ENCODE measurements around the gene PHF21A. TPM values are rescaled to one million over a fixed set of nuclear protein-coding genes. Genes with fewer than 3 reads are reported as not detected.
"Not testable (repeated sequence)": the region's sequence is repeated elsewhere in the genome, so short reads cannot be mapped to it uniquely, and the experiment has no call there.

PHF21A gene
- total and polyA plus RNA-seq, 4 donors = 3.6 to 8.5 (median 6.2) TPM

DNA sequence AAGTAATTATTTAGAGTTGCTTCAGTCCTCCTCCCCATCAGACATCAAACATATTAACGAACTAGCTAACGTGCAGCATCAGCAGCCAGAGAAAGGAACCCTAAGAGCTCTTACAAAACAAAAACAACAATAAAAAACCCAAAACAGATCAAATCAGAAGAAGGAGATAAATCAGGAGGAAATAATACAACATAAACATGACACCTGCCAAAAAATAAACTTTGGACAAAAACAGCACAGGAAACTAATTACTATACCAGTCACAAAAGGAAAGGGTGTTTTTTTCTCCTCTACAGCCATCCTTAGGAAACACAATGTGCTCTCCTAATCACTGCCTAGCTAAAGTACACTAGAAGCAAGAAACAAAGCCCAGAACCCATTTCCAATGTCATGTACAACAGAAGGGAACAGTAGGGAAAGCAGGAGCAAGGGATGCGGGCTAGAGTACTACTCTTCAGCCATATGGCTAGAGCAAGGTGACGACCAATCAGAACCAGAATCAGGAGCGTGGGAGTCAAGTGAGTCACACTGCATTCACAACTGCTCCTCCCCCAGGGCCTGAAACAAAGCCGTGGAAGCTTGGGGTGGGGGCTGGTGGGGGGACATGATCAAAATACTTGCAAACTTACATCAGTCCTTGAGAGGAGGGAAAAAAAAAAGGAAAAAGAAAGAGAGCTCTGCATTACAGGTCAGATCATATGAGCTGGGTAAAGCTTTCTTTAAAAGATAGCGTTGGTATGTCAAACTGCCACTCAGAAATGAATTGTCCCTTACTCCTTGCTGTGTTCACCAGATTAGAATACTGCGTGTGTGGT, 138.4 kb downstream of the PHF21A start:
- TF ChIP-seq, protein P1, sequence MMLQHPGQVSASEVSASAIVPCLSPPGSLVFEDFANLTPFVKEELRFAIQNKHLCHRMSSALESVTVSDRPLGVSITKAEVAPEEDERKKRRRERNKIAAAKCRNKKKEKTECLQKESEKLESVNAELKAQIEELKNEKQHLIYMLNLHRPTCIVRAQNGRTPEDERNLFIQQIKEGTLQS (IDR thresholded peaks at IDR 0.05) = no peak
- TF ChIP-seq HNF4G (IDR thresholded peaks at IDR 0.05) = no peak
- TF ChIP-seq EGR1 (IDR thresholded peaks at IDR 0.05; ENCODE audit: low read depth in 2 of 2) = no peak
- no peak for TF ChIP-seq JUND (IDR thresholded peaks at IDR 0.05)
- TF ChIP-seq HNF4A (conservative IDR thresholded peaks at IDR 0.05) = no peak
- TF ChIP-seq SP1 (IDR thresholded peaks at IDR 0.05) = no peak
- no peak for TF ChIP-seq TAF1 (conservative IDR thresholded peaks at IDR 0.05)
- TF ChIP-seq, protein P2, sequence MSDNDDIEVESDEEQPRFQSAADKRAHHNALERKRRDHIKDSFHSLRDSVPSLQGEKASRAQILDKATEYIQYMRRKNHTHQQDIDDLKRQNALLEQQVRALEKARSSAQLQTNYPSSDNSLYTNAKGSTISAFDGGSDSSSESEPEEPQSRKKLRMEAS (IDR thresholded peaks at IDR 0.05) = no peak
- TF ChIP-seq, protein P3, sequence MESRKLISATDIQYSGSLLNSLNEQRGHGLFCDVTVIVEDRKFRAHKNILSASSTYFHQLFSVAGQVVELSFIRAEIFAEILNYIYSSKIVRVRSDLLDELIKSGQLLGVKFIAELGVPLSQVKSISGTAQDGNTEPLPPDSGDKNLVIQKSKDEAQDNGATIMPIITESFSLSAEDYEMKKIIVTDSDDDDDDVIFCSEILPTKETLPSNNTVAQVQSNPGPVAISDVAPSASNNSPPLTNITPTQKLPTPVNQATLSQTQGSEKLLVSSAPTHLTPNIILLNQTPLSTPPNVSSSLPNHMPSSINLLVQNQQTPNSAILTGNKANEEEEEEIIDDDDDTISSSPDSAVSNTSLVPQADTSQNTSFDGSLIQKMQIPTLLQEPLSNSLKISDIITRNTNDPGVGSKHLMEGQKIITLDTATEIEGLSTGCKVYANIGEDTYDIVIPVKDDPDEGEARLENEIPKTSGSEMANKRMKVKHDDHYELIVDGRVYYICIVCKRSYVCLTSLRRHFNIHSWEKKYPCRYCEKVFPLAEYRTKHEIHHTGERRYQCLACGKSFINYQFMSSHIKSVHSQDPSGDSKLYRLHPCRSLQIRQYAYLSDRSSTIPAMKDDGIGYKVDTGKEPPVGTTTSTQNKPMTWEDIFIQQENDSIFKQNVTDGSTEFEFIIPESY (IDR thresholded peaks at IDR 0.05) = no peak
- no peak for TF ChIP-seq FOXA1 (IDR thresholded peaks at IDR 0.05)
- TF ChIP-seq RAD21 (IDR thresholded peaks at IDR 0.05) = no peak
- TF ChIP-seq NR2F2 (IDR thresholded peaks at IDR 0.05) = no peak
- no peak for TF ChIP-seq RXRA (IDR thresholded peaks at IDR 0.05)
- Histone ChIP-seq H3K27ac (ENCODE audit: low read depth in 1 of 2, low read length in 2 of 2) (no peak overlapping the region), H3K4me3 (ENCODE audit: low read depth in 1 of 3, low read length in 3 of 3) (no peak overlapping the region), H3K27me3 (ENCODE audit: control insufficient read depth in 4 of 4, insufficient read depth in 4 of 4, low read length in 3 of 4) (no peaks in the 10 kb centered on the region), H3K36me3 (ENCODE audit: control insufficient read depth in 4 of 4, insufficient read depth in 3 of 4, low read depth in 1 of 4, low read length in 3 of 4) (peaks cover 0 to 5% (median 2%) of the 10 kb centered on the region in 4 donors), H3K4me1 (ENCODE audit: control insufficient read depth in 4 of 4, insufficient read depth in 4 of 4, low read length in 3 of 4) (no peaks in the 10 kb centered on the region), H3K9ac (ENCODE audit: low read depth in 1 of 2, low read length in 2 of 2) (no peak overlapping the region), H3K9me3 (ENCODE audit: control insufficient read depth in 4 of 4, low read length in 3 of 4) (no peaks in the 10 kb centered on the region)
- WGBS = 87% methylated on average over 8 of the region's 8 CpGs
- DNase-seq (ENCODE audit: low spot score) = no peak

DNA sequence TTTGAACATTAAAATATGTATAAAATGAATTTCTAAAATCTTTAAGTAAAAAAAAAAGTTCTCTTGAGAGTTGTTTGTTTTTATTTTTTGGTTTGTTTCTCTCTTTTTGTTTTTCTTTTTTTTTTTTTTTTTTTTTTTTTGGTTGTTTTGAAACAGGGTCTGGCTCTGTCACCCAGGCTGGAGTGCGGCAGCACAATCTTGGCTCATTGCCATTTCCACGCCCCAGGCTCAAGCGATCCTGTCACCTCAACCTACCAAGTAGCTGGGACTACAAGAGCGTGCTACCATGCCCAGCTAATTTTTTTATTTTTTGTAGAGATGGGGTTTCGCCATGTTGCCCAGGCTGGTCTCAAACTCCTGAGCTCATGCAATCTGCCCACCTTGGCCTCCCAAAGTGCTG, 139.4 kb downstream of the PHF21A start:
- not testable (repeated sequence) for H3K9me3 ChIP-seq (ENCODE audit: control insufficient read depth in 4 of 4, low read length in 3 of 4); H3K4me3 ChIP-seq (ENCODE audit: low read depth in 1 of 3, low read length in 3 of 3); DNase-seq (ENCODE audit: low spot score); H3K27me3 ChIP-seq (ENCODE audit: control insufficient read depth in 4 of 4, insufficient read depth in 4 of 4, low read length in 3 of 4); H3K9ac ChIP-seq (ENCODE audit: low read depth in 1 of 2, low read length in 2 of 2); H3K27ac ChIP-seq (ENCODE audit: low read depth in 1 of 2, low read length in 2 of 2); H3K36me3 ChIP-seq (ENCODE audit: control insufficient read depth in 4 of 4, insufficient read depth in 3 of 4, low read depth in 1 of 4, low read length in 3 of 4); H3K4me1 ChIP-seq (ENCODE audit: control insufficient read depth in 4 of 4, insufficient read depth in 4 of 4, low read length in 3 of 4)
- 63% methylated on average over 5 of the region's 5 CpGs for WGBS

DNA sequence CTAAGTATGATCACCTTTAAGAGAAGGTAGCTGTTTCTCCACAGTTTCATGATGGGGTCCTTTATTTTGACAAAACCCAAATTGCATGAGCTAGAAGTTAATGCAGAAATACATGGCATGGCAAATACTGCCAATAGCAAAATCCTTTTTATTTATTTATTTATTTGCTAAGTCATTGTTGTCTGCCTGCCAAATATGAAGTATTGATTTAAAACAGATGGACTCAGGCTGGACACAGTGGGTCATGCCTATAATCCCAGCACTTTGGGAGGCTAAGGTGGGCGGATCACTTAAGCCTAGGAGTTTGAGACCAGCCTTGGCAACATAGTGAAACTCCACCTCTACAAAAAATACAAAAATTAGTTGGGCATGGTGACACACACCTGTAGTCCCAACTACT, 146.4 kb downstream of the PHF21A start:
- Histone ChIP-seq H3K4me3 (ENCODE audit: low read depth in 1 of 3, low read length in 3 of 3) (no peak overlapping the region), H3K36me3 (ENCODE audit: control insufficient read depth in 4 of 4, insufficient read depth in 3 of 4, low read depth in 1 of 4, low read length in 3 of 4) (peaks cover 2 to 11% (median 10%) of the 10 kb centered on the region in 4 donors), H3K27me3 (ENCODE audit: control insufficient read depth in 4 of 4, insufficient read depth in 4 of 4, low read length in 3 of 4) (no peaks in the 10 kb centered on the region), H3K27ac (ENCODE audit: low read depth in 1 of 2, low read length in 2 of 2) (no peak overlapping the region), H3K4me1 (ENCODE audit: control insufficient read depth in 4 of 4, insufficient read depth in 4 of 4, low read length in 3 of 4) (peaks cover 0 to 3% (median 0%) of the 10 kb centered on the region in 4 donors), H3K9me3 (ENCODE audit: control insufficient read depth in 4 of 4, low read length in 3 of 4) (no peaks in the 10 kb centered on the region), H3K9ac (ENCODE audit: low read depth in 1 of 2, low read length in 2 of 2) (no peak overlapping the region)
- 96% methylated on average over 1 of the region's 1 CpG for WGBS
- no peak for DNase-seq (ENCODE audit: low spot score)
- no peak for TF ChIP-seq GABPA (IDR thresholded peaks at IDR 0.05 in 1 of 2, conservative IDR thresholded peaks at IDR 0.05 in 1 of 2)
- TF ChIP-seq, protein P2 (IDR thresholded peaks at IDR 0.05) = no peak
- TF ChIP-seq FOXA2 (IDR thresholded peaks at IDR 0.05) = no peak
- TF ChIP-seq TAF1 (conservative IDR thresholded peaks at IDR 0.05) = no peak
- TF ChIP-seq, protein P3 (IDR thresholded peaks at IDR 0.05) = no peak
- no peak for TF ChIP-seq HNF4G (IDR thresholded peaks at IDR 0.05)
- no peak for TF ChIP-seq FOXA1 (IDR thresholded peaks at IDR 0.05)
- no peak for TF ChIP-seq YY1 (IDR thresholded peaks at IDR 0.05)
- no peak for TF ChIP-seq RXRA (IDR thresholded peaks at IDR 0.05)
- no peak for TF ChIP-seq EGR1 (IDR thresholded peaks at IDR 0.05; ENCODE audit: low read depth in 2 of 2)
- no peak for TF ChIP-seq NR2F2 (IDR thresholded peaks at IDR 0.05)
- TF ChIP-seq, protein P4, sequence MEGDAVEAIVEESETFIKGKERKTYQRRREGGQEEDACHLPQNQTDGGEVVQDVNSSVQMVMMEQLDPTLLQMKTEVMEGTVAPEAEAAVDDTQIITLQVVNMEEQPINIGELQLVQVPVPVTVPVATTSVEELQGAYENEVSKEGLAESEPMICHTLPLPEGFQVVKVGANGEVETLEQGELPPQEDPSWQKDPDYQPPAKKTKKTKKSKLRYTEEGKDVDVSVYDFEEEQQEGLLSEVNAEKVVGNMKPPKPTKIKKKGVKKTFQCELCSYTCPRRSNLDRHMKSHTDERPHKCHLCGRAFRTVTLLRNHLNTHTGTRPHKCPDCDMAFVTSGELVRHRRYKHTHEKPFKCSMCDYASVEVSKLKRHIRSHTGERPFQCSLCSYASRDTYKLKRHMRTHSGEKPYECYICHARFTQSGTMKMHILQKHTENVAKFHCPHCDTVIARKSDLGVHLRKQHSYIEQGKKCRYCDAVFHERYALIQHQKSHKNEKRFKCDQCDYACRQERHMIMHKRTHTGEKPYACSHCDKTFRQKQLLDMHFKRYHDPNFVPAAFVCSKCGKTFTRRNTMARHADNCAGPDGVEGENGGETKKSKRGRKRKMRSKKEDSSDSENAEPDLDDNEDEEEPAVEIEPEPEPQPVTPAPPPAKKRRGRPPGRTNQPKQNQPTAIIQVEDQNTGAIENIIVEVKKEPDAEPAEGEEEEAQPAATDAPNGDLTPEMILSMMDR (IDR thresholded peaks at IDR 0.05; ENCODE audit: low read depth, low read length, missing input control) = no peak
- TF ChIP-seq, protein P1 (IDR thresholded peaks at IDR 0.05) = no peak
- no peak for TF ChIP-seq HNF4A (conservative IDR thresholded peaks at IDR 0.05)
- no peak for TF ChIP-seq RAD21 (IDR thresholded peaks at IDR 0.05)
- TF ChIP-seq JUND (IDR thresholded peaks at IDR 0.05) = no peak
- TF ChIP-seq SP1 (IDR thresholded peaks at IDR 0.05) = no peak
